Fibroblast of lung (primary cell): ENCODE data around the gene TTLL11. TPM values are rescaled to one million over a fixed set of nuclear protein-coding genes. Genes with fewer than 3 reads are reported as not detected.

Experiments used
- DNase-seq, 2 donors: peaks; one replicate each; pipeline versions ENCODE4 v3.0.0 to v3.0.0-alpha.2; 2010; ENCODE audit warnings: low read depth in 2 of 2
- H2AFZ ChIP-seq: 2 replicates; pipeline ENCODE4 v1.5.1; 2012; ENCODE audit warnings: low read length, control low read depth, inconsistent platforms
- H3K27ac ChIP-seq: 2 replicates; pipeline ENCODE4 v1.5.1; 2011; ENCODE audit warnings: low read length, control low read depth; ENCODE audit not compliant: insufficient read depth
- H3K27me3 ChIP-seq: 2 replicates; pipeline ENCODE4 v1.5.1; 2011; ENCODE audit warnings: mild to moderate bottlenecking, low read length; ENCODE audit not compliant: control insufficient read depth, insufficient read depth
- H3K36me3 ChIP-seq: 2 replicates; pipeline ENCODE4 v1.5.1; 2011; ENCODE audit warnings: low read length; ENCODE audit not compliant: control insufficient read depth, insufficient read depth
- H3K4me1 ChIP-seq: 2 replicates; pipeline ENCODE4 v1.5.1; 2011; ENCODE audit warnings: low read length; ENCODE audit not compliant: control insufficient read depth, insufficient read depth; ENCODE audit errors: extremely low read depth
- H3K4me2 ChIP-seq: 2 replicates; pipeline ENCODE4 v1.5.1; 2011; ENCODE audit warnings: low read length, control low read depth; ENCODE audit not compliant: insufficient read depth; ENCODE audit errors: extremely low read depth
- H3K4me3 ChIP-seq, 4 experiments: fragments of 200-600 bp in 1 of 4; sonication (generic) in 1 of 4; replicated peaks in 1 of 4; 2 replicates each; pipeline ENCODE4 v1.5.1; 2011 to 2016; ENCODE audit warnings: low read length in 4 of 4, low read depth in 3 of 4, mild to moderate bottlenecking in 3 of 4, control low read depth in 2 of 4, inconsistent platforms in 1 of 4, mixed read lengths in 1 of 4; ENCODE audit not compliant: insufficient read depth in 1 of 4; ENCODE audit errors: control extremely low read depth in 1 of 4
- H3K79me2 ChIP-seq: 2 replicates; pipeline ENCODE4 v1.5.1; 2012; ENCODE audit warnings: mild to moderate bottlenecking, low read length, inconsistent platforms; ENCODE audit not compliant: control insufficient read depth, insufficient read depth
- H3K9ac ChIP-seq: 2 replicates; pipeline ENCODE4 v1.5.1; 2011; ENCODE audit warnings: mild to moderate bottlenecking, low read length, control low read depth; ENCODE audit not compliant: insufficient read depth
- H3K9me3 ChIP-seq: 2 replicates; pipeline ENCODE4 v1.5.1; 2012; ENCODE audit warnings: low read depth, low read length; ENCODE audit not compliant: control insufficient read depth, insufficient read depth
- H4K20me1 ChIP-seq: 2 replicates; pipeline ENCODE4 v1.5.1; 2011; ENCODE audit warnings: low read length; ENCODE audit not compliant: control insufficient read depth, insufficient read depth; ENCODE audit errors: extremely low read depth
- CTCF ChIP-seq, 2 donors: IDR thresholded peaks in 1 of 2; conservative IDR thresholded peaks in 1 of 2; 1 replicate in 1 of 2; 2 replicates in 1 of 2; pipeline ENCODE4 v1.5.1; 2011 to 2012; ENCODE audit warnings: low read length in 2 of 2, control low read depth in 1 of 2, inconsistent platforms in 1 of 2, low read depth in 1 of 2, mild to moderate bottlenecking in 1 of 2
- EZH2 ChIP-seq: IDR thresholded peaks from 2 replicates; pipeline ENCODE4 v1.5.1; 2012; ENCODE audit warnings: low read length, control low read depth, mild to moderate bottlenecking; ENCODE audit errors: missing control alignments
- polyA plus RNA-seq, 2 donors: library from polyadenylated mRNA; depleted of rRNA in 1 of 2; stranded (reverse) in 1 of 2; unstranded in 1 of 2; fragments of >200 nt; gene quantifications; 2 replicates each; pipeline ENCODE4 v1.2.1, GENCODE V29; 2011 to 2012; ENCODE audit warnings: missing spikeins in 1 of 2
- total RNA-seq: library from RNA; depleted of rRNA; stranded (reverse); fragments of >200 nt; gene quantifications from 2 replicates; pipeline ENCODE4 v1.2.1, GENCODE V29; 2014

TTLL11 gene
- total and polyA plus RNA-seq, 2 donors (not counting 1 experiment from before 2014, with no cell fraction given) = 3.9 to 4.8 TPM

DNA sequence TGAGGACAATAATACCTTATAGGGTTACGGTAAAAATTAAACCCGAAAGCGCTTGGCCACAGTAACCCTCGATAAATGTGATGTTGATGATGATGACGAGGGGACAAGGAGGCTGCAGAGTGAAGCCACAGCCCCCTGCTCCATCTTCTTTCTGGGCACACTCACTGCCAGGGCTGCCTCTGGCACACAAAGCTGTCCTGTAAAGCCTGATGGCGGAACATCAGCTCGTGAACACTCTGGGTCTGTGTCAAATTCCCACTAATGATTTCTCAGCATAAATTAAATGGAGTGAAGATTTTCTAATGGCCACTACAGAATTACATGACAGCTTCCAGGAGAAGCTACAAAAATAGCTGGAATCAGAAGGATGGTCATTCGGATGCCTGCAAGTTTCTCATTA lies 142.2 kb downstream of the TTLL11 start:
- H3K9me3 ChIP-seq = no peaks in the 10 kb centered on the region
- no peaks in the 10 kb centered on the region for H3K36me3 ChIP-seq
- H3K4me1 ChIP-seq = no peaks in the 10 kb centered on the region
- H3K9ac ChIP-seq = no peak overlapping the region
- H2AFZ ChIP-seq = no peak overlapping the region
- H3K27me3 ChIP-seq = no peaks in the 10 kb centered on the region
- H3K4me3 ChIP-seq = no peak overlapping the region
- H3K27ac ChIP-seq = no peak overlapping the region
- DNase-seq = no peak
- TF ChIP-seq EZH2 = no peak
- TF ChIP-seq CTCF (conservative IDR thresholded peaks at IDR 0.05 in 1 of 2, IDR thresholded peaks at IDR 0.05 in 1 of 2; ENCODE audit: low read depth in 1 of 2, low read length in 2 of 2) = no peak
- H3K4me2 ChIP-seq = no peak overlapping the region
- no peaks in the 10 kb centered on the region for H3K79me2 ChIP-seq
- no peaks in the 10 kb centered on the region for H4K20me1 ChIP-seq

GRCh38 chr9:121950441-121950840 lies 142.7 kb downstream of the TTLL11 start:
- H3K9ac ChIP-seq = no peak overlapping the region
- H3K4me3 ChIP-seq = no peak overlapping the region
- no peaks in the 10 kb centered on the region for H3K4me1 ChIP-seq
- H3K27ac ChIP-seq = no peak overlapping the region
- no peak overlapping the region for H3K4me2 ChIP-seq
- no peak overlapping the region for H2AFZ ChIP-seq
- no peak for DNase-seq
- H3K9me3 ChIP-seq = no peaks in the 10 kb centered on the region
- H3K36me3 ChIP-seq = no peaks in the 10 kb centered on the region
- H4K20me1 ChIP-seq = no peaks in the 10 kb centered on the region
- H3K79me2 ChIP-seq = no peaks in the 10 kb centered on the region
- no peaks in the 10 kb centered on the region for H3K27me3 ChIP-seq
- no peak for TF ChIP-seq EZH2
- no peak for TF ChIP-seq CTCF (conservative IDR thresholded peaks at IDR 0.05 in 1 of 2, IDR thresholded peaks at IDR 0.05 in 1 of 2; ENCODE audit: low read depth in 1 of 2, low read length in 2 of 2)

DNA sequence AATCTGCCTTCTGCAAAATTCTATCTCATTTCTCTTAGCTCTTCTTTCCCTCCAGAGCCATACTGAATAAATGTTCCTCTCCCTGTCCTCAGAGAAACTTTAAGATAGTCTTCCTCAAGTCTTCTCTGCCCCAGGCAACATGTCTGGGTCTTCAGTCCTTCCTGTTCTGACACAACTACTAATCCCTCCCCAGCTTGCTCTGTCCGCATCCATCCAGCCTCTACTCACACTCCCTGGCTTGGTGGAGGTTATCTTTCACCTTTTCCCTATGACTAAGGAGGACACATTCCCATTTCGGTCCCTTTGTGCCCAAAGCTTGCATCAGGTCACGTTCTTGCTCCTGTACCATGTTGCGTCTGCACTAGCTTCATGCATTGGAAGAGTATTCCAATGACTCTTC lies 143.3 kb downstream of the TTLL11 start:
- Histone ChIP-seq H4K20me1 (no peaks in the 10 kb centered on the region), H3K9me3 (no peaks in the 10 kb centered on the region), H3K9ac (no peak overlapping the region), H3K4me1 (no peaks in the 10 kb centered on the region), H3K36me3 (no peaks in the 10 kb centered on the region), H3K27ac (no peak overlapping the region), H3K79me2 (no peaks in the 10 kb centered on the region), H3K4me3 (no peak overlapping the region), H2AFZ (no peak overlapping the region), H3K27me3 (no peaks in the 10 kb centered on the region), H3K4me2 (no peak overlapping the region)
- TF ChIP-seq EZH2 (no peak), CTCF (conservative IDR thresholded peaks at IDR 0.05 in 1 of 2, IDR thresholded peaks at IDR 0.05 in 1 of 2; ENCODE audit: low read depth in 1 of 2, low read length in 2 of 2) (no peak)
- no peak for DNase-seq
